Activated naive CD8-positive, alpha-beta T cell (primary cell): ENCODE data around the gene TTC28.

ENCODE experiments used
- H3K27ac Mint-ChIP-seq: one replicate; pipeline ENCODE4 v1.8.0; 2021; ENCODE audit warnings: mixed read lengths
- H3K27me3 Mint-ChIP-seq: one replicate; pipeline ENCODE4 v1.8.0; 2021; ENCODE audit warnings: mixed read lengths
- H3K36me3 Mint-ChIP-seq: one replicate; pipeline ENCODE4 v1.8.0; 2021; ENCODE audit warnings: mixed read lengths
- H3K4me1 Mint-ChIP-seq: one replicate; pipeline ENCODE4 v1.8.0; 2021; ENCODE audit warnings: low read depth, mixed read lengths
- H3K4me3 Mint-ChIP-seq: one replicate; pipeline ENCODE4 v1.8.0; 2021; ENCODE audit warnings: mild to moderate bottlenecking, mixed read lengths
- H3K9me3 Mint-ChIP-seq: one replicate; pipeline ENCODE4 v1.8.0; 2021; ENCODE audit warnings: low read depth, mixed read lengths

Gene TTC28

DNA sequence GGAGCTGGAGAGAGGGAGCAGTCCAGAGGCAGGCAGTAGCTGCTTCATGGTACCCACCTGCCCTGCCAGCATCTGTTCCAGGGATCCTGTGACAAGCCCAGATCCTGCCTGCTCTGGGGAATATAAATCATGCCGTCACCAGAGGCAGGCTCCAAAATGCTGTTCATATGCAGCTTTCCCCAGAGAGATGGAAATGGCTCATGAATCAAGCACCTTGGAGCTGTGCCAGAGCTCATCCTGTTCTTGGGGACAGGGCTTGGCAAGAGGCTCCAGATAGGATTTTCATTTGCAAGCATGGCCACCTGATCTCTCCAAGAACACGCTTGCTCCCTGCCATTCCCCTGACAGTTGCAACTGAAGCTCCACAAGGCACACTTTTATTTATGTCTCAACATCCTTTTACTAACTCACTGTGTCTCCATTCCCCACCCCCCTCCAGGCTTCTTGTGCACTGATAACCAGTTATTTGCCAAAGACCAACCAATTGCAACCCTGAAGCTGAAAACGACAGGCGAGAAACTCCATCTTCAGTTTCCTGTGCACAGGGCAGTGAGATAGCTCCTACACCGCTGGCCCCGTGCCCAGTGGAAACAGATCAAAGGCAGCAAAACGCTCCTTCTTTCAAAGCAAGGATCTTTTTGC, 644.8 kb downstream of the TTC28 start:
- peaks cover 9% of the 10 kb centered on the region for H3K27me3 Mint-ChIP-seq

GRCh38 chr22:28034145-28034759, 645.4 kb downstream of the TTC28 start:
- Mint-ChIP-seq H3K4me1 (peaks cover 10% of the 10 kb centered on the region), H3K27me3 (peaks cover 9% of the 10 kb centered on the region), H3K27ac (no peak overlapping the region), H3K4me3 (no peak overlapping the region), H3K36me3 (peaks cover 3% of the 10 kb centered on the region), H3K9me3 (no peaks in the 10 kb centered on the region)

More for the DNA sequence above, 644.8 kb downstream of the TTC28 start:
- peaks cover 10% of the 10 kb centered on the region for H3K4me1 Mint-ChIP-seq
- H3K27ac Mint-ChIP-seq: no peak overlapping the region
- H3K4me3 Mint-ChIP-seq: no peak overlapping the region
- H3K9me3 Mint-ChIP-seq: no peaks in the 10 kb centered on the region
- H3K36me3 Mint-ChIP-seq: peaks cover 3% of the 10 kb centered on the region

- Mint-ChIP-seq H3K4me1 (peaks cover 10% of the 10 kb centered on the region), H3K9me3 (no peaks in the 10 kb centered on the region), H3K27me3 (peaks cover 9% of the 10 kb centered on the region), H3K27ac (no peak overlapping the region), H3K4me3 (no peak overlapping the region), H3K36me3 (peaks cover 3% of the 10 kb centered on the region)
Observed at GRCh38 chr22:28032861-28033260, 646.8 kb downstream of the TTC28 start.

GRCh38 chr22:28031383-28031922, 648.2 kb downstream of the TTC28 start:
- H3K36me3 Mint-ChIP-seq: no peaks in the 10 kb centered on the region
- H3K9me3 Mint-ChIP-seq: no peaks in the 10 kb centered on the region
- H3K27me3 Mint-ChIP-seq: peaks cover 4% of the 10 kb centered on the region
- H3K4me3 Mint-ChIP-seq: no peak overlapping the region
- no peak overlapping the region for H3K27ac Mint-ChIP-seq
- peaks cover 10% of the 10 kb centered on the region for H3K4me1 Mint-ChIP-seq

GRCh38 chr22:28030473-28030872, 649.2 kb downstream of the TTC28 start:
- H3K27ac Mint-ChIP-seq: no peak overlapping the region

GRCh38 chr22:28029956-28030355, 649.7 kb downstream of the TTC28 start:
- no peaks in the 10 kb centered on the region for H3K27me3 Mint-ChIP-seq
- no peaks in the 10 kb centered on the region for H3K36me3 Mint-ChIP-seq
- H3K27ac Mint-ChIP-seq: no peak overlapping the region
- H3K4me1 Mint-ChIP-seq: peaks cover 1% of the 10 kb centered on the region
- H3K9me3 Mint-ChIP-seq: no peaks in the 10 kb centered on the region
- H3K4me3 Mint-ChIP-seq: no peak overlapping the region

More at GRCh38 chr22:28030473-28030872, 649.2 kb downstream of the TTC28 start:
- H3K9me3 Mint-ChIP-seq: no peaks in the 10 kb centered on the region
- no peaks in the 10 kb centered on the region for H3K36me3 Mint-ChIP-seq
- H3K4me1 Mint-ChIP-seq: peaks cover 7% of the 10 kb centered on the region
- H3K4me3 Mint-ChIP-seq: no peak overlapping the region
- H3K27me3 Mint-ChIP-seq: no peaks in the 10 kb centered on the region

GRCh38 chr22:28029201-28029948, 650.3 kb downstream of the TTC28 start:
- no peak overlapping the region for H3K4me3 Mint-ChIP-seq
- no peak overlapping the region for H3K27ac Mint-ChIP-seq
- H3K9me3 Mint-ChIP-seq: no peaks in the 10 kb centered on the region
- no peaks in the 10 kb centered on the region for H3K27me3 Mint-ChIP-seq
- H3K4me1 Mint-ChIP-seq: no peaks in the 10 kb centered on the region
- no peaks in the 10 kb centered on the region for H3K36me3 Mint-ChIP-seq

GRCh38 chr22:28027453-28028448, 651.9 kb downstream of the TTC28 start:
- Mint-ChIP-seq H3K4me3 (no peak overlapping the region), H3K27me3 (no peaks in the 10 kb centered on the region), H3K9me3 (no peaks in the 10 kb centered on the region), H3K36me3 (no peaks in the 10 kb centered on the region), H3K27ac (no peak overlapping the region), H3K4me1 (no peaks in the 10 kb centered on the region)

DNA sequence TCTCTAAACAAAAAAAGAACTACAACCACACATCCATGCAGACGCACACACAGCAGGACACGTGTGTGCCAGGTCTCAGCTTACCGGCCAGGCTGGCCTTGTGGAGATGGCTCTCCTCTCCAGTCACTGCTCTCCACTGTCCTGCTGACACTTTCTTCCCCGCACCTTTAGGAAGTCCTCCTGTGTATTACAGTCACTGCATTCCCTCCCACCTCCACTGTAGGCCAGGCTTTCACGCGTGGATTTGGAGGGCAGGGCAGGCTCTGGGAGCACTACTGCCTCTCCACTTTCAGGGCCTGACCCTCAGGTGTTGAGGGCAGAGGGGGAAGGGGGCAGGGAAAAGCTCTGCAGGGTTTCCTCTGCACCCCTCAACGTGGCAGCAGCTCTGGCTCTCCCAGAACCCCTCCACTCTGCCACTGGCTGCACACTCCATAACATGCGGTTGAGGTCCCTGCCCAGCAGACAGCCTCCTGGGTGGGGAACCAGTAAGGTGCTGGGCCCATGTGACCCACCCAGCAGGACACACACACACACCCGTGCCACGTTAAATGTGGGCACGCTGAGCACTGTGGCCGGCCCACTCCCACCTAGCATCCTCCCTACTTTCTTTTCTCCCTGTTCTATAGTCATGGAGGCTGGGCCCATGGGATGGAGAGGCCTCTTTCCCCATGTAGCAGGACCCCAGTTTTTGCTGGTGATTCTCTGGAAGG, 653.6 kb downstream of the TTC28 start:
- no peaks in the 10 kb centered on the region for H3K36me3 Mint-ChIP-seq
- no peak overlapping the region for H3K27ac Mint-ChIP-seq
- no peaks in the 10 kb centered on the region for H3K27me3 Mint-ChIP-seq

GRCh38 chr22:28025333-28025732, 654.3 kb downstream of the TTC28 start:
- Mint-ChIP-seq H3K9me3 (no peaks in the 10 kb centered on the region), H3K4me3 (no peak overlapping the region), H3K36me3 (no peaks in the 10 kb centered on the region), H3K27ac (no peak overlapping the region), H3K27me3 (no peaks in the 10 kb centered on the region), H3K4me1 (no peaks in the 10 kb centered on the region)

More for the DNA sequence above, 653.6 kb downstream of the TTC28 start:
- H3K4me3 Mint-ChIP-seq: no peak overlapping the region
- H3K4me1 Mint-ChIP-seq: no peaks in the 10 kb centered on the region
- H3K9me3 Mint-ChIP-seq: no peaks in the 10 kb centered on the region

- Mint-ChIP-seq H3K9me3 (no peaks in the 10 kb centered on the region), H3K4me1 (peaks cover 5% of the 10 kb centered on the region), H3K4me3 (no peak overlapping the region), H3K27ac (no peak overlapping the region), H3K36me3 (no peaks in the 10 kb centered on the region), H3K27me3 (no peaks in the 10 kb centered on the region)
Observed at GRCh38 chr22:28024422-28024888, 655.2 kb downstream of the TTC28 start.

- Mint-ChIP-seq H3K27ac (no peak overlapping the region), H3K4me1 (peaks cover 5% of the 10 kb centered on the region)
Observed at GRCh38 chr22:28023774-28024173, 655.9 kb downstream of the TTC28 start.

GRCh38 chr22:28023036-28023435, 656.6 kb downstream of the TTC28 start:
- no peaks in the 10 kb centered on the region for H3K27me3 Mint-ChIP-seq
- H3K27ac Mint-ChIP-seq: no peak overlapping the region

More at GRCh38 chr22:28023774-28024173, 655.9 kb downstream of the TTC28 start:
- H3K36me3 Mint-ChIP-seq: no peaks in the 10 kb centered on the region
- no peaks in the 10 kb centered on the region for H3K27me3 Mint-ChIP-seq
- no peaks in the 10 kb centered on the region for H3K9me3 Mint-ChIP-seq
- H3K4me3 Mint-ChIP-seq: no peak overlapping the region

More at GRCh38 chr22:28023036-28023435, 656.6 kb downstream of the TTC28 start:
- Mint-ChIP-seq H3K4me3 (no peak overlapping the region), H3K36me3 (no peaks in the 10 kb centered on the region), H3K4me1 (peaks cover 5% of the 10 kb centered on the region), H3K9me3 (no peaks in the 10 kb centered on the region)
